Measurements from ENCODE around the gene ARID5B.

The ARID5B gene

GRCh38 chr10:61943674-61944378 lies 42.3 kb downstream of the ARID5B start:
- DNase-seq: no peak

- DNase-seq: no peak
Measured at GRCh38 chr10:61944410-61945147, 43.1 kb downstream of the ARID5B start.

GRCh38 chr10:61949687-61950086 lies 48.2 kb downstream of the ARID5B start:
- no peak for DNase-seq

GRCh38 chr10:61950449-61951143 lies 49.1 kb downstream of the ARID5B start:
- no peak for DNase-seq

- DNase-seq: no peak
Measured at GRCh38 chr10:61951144-61951483, 49.6 kb downstream of the ARID5B start.

- DNase-seq: no peak
Measured at GRCh38 chr10:61952028-61952674, 50.7 kb downstream of the ARID5B start.

- no peak for DNase-seq
Measured at GRCh38 chr10:61953183-61953582, 51.7 kb downstream of the ARID5B start.

GRCh38 chr10:61957806-61958205 lies 56.3 kb downstream of the ARID5B start:
- no peak for DNase-seq

GRCh38 chr10:61958311-61958710 lies 56.8 kb downstream of the ARID5B start:
- no peak for DNase-seq

- DNase-seq: no peak
Measured at GRCh38 chr10:61958805-61959204, 57.3 kb downstream of the ARID5B start.

GRCh38 chr10:61959814-61960213 lies 58.3 kb downstream of the ARID5B start:
- DNase-seq: no peak

GRCh38 chr10:61960396-61961120 lies 59.1 kb downstream of the ARID5B start:
- DNase-seq: no peak

- DNase-seq: no peak
Measured at GRCh38 chr10:61961278-61961677, 59.8 kb downstream of the ARID5B start.

GRCh38 chr10:61962971-61963370 lies 61.5 kb downstream of the ARID5B start:
- no peak for DNase-seq

- DNase-seq: no peak
Measured at GRCh38 chr10:61963669-61964058, 62.2 kb downstream of the ARID5B start.

- no peak for DNase-seq
Measured at GRCh38 chr10:61964059-61964709, 62.7 kb downstream of the ARID5B start.

- no peak for DNase-seq
Measured at GRCh38 chr10:61964949-61965702, 63.6 kb downstream of the ARID5B start.

- DNase-seq: no peak
Measured at GRCh38 chr10:61965703-61966395, 64.3 kb downstream of the ARID5B start.

- no peak for DNase-seq
Measured at GRCh38 chr10:61967298-61967697, 65.8 kb downstream of the ARID5B start.

GRCh38 chr10:61970182-61971002 lies 68.9 kb downstream of the ARID5B start:
- no peak for DNase-seq
